Urinary bladder (tissue), 4 donors: ENCODE data around the gene GAD2. TPM values are rescaled to one million over a fixed set of nuclear protein-coding genes. Genes with fewer than 3 reads are reported as not detected.

Experiments used
- DNase-seq: peaks from one replicate; pipeline ENCODE4 v3.0.0-alpha.2; 2015; ENCODE audit errors: extremely low spot score
- H3K27ac ChIP-seq: one replicate; pipeline ENCODE4 v1.5.1; 2013; ENCODE audit warnings: low read depth, mild to moderate bottlenecking, moderate library complexity
- H3K36me3 ChIP-seq: one replicate; pipeline ENCODE4 v1.6.1; 2013; ENCODE audit warnings: mild to moderate bottlenecking, moderate library complexity; ENCODE audit not compliant: insufficient read depth
- H3K4me1 ChIP-seq: one replicate; pipeline ENCODE4 v1.6.1; 2013; ENCODE audit warnings: mild to moderate bottlenecking, moderate library complexity; ENCODE audit not compliant: insufficient read depth
- H3K4me3 ChIP-seq: one replicate; pipeline ENCODE4 v1.5.1; 2013; ENCODE audit warnings: low read depth, low read length
- WGBS: extraction: QIAGEN DNeasy Blood & Tissue Kit; methylation state at CpG from one replicate; pipeline ENCODE4 v1.1.7; 2013; 5-methylcytosine and 5-hydroxymethylcytosine counted together
- polyA plus RNA-seq: library from polyadenylated mRNA; stranded (reverse); fragments of 200-250 nt; gene quantifications from one replicate; pipeline ENCODE4 v1.2.3, GENCODE V29; 2013
- total RNA-seq: library from RNA; depleted of rRNA; stranded (reverse); fragments of >200 nt; gene quantifications from one replicate; pipeline ENCODE4 v1.2.3, GENCODE V29; 2014
- donor health status: healthy with polysubstance abuse.
- donor health status: healthy.

GAD2 gene
- total and polyA plus RNA-seq, 2 donors: 0.11 TPM; not detected in 1

GRCh38 chr10:26310361-26310760 is 93.8 kb downstream of the GAD2 start:
- DNase-seq: no peak
- no peak overlapping the region for H3K4me3 ChIP-seq
- no peaks in the 10 kb centered on the region for H3K36me3 ChIP-seq
- no peak overlapping the region for H3K27ac ChIP-seq
- H3K4me1 ChIP-seq: no peaks in the 10 kb centered on the region
- 47% methylated on average over 3 of the region's 3 CpGs for WGBS

GRCh38 chr10:26311383-26311940 is 94.9 kb downstream of the GAD2 start:
- Histone ChIP-seq H3K4me1 (no peaks in the 10 kb centered on the region), H3K36me3 (no peaks in the 10 kb centered on the region), H3K27ac (no peak overlapping the region), H3K4me3 (no peak overlapping the region)
- WGBS: 33% methylated on average over 6 of the region's 6 CpGs
- no peak for DNase-seq

- no peak overlapping the region for H3K4me3 ChIP-seq
- no peak overlapping the region for H3K27ac ChIP-seq
- H3K4me1 ChIP-seq: no peaks in the 10 kb centered on the region
- no peaks in the 10 kb centered on the region for H3K36me3 ChIP-seq
- no peak for DNase-seq
- 68% methylated on average over 10 of the region's 10 CpGs for WGBS
Measured at GRCh38 chr10:26314265-26315013, 97.9 kb downstream of the GAD2 start.

GRCh38 chr10:26318672-26319071 is 102.1 kb downstream of the GAD2 start:
- DNase-seq: no peak
- Histone ChIP-seq H3K4me3 (no peak overlapping the region), H3K27ac (no peak overlapping the region), H3K36me3 (no peaks in the 10 kb centered on the region), H3K4me1 (no peaks in the 10 kb centered on the region)
- WGBS: 46% methylated on average over 5 of the region's 5 CpGs

- no peak overlapping the region for H3K27ac ChIP-seq
- WGBS: 85% methylated on average over 3 of the region's 3 CpGs
- DNase-seq: no peak
Measured at GRCh38 chr10:26323219-26323618, 106.6 kb downstream of the GAD2 start.

GRCh38 chr10:26326851-26327250 is 110.3 kb downstream of the GAD2 start:
- WGBS: 79% methylated on average over 3 of the region's 3 CpGs
- DNase-seq: no peak
- Histone ChIP-seq H3K27ac (no peak overlapping the region), H3K4me3 (no peak overlapping the region), H3K36me3 (no peaks in the 10 kb centered on the region), H3K4me1 (no peaks in the 10 kb centered on the region)

More at GRCh38 chr10:26323219-26323618, 106.6 kb downstream of the GAD2 start:
- H3K4me1 ChIP-seq: no peaks in the 10 kb centered on the region
- H3K36me3 ChIP-seq: no peaks in the 10 kb centered on the region
- H3K4me3 ChIP-seq: no peak overlapping the region

GRCh38 chr10:26327811-26328210 is 111.2 kb downstream of the GAD2 start:
- Histone ChIP-seq H3K4me3 (no peak overlapping the region), H3K27ac (no peak overlapping the region), H3K4me1 (no peaks in the 10 kb centered on the region), H3K36me3 (no peaks in the 10 kb centered on the region)
- DNase-seq: no peak
- WGBS: 92% methylated on average over 4 of the region's 4 CpGs

GRCh38 chr10:26331371-26331770 is 114.8 kb downstream of the GAD2 start:
- 80% methylated on average over 3 of the region's 3 CpGs for WGBS
- Histone ChIP-seq H3K4me3 (no peak overlapping the region), H3K36me3 (no peaks in the 10 kb centered on the region), H3K27ac (no peak overlapping the region), H3K4me1 (no peaks in the 10 kb centered on the region)
- DNase-seq: no peak

- Histone ChIP-seq H3K36me3 (no peaks in the 10 kb centered on the region), H3K4me1 (no peaks in the 10 kb centered on the region), H3K4me3 (no peak overlapping the region), H3K27ac (no peak overlapping the region)
- 85% methylated on average over 4 of the region's 4 CpGs for WGBS
- no peak for DNase-seq
Measured at GRCh38 chr10:26334232-26334931, 117.8 kb downstream of the GAD2 start.

- H3K27ac ChIP-seq: no peak overlapping the region
- H3K4me3 ChIP-seq: no peak overlapping the region
- no peaks in the 10 kb centered on the region for H3K36me3 ChIP-seq
- WGBS: 16% methylated on average over 7 of the region's 7 CpGs
- no peaks in the 10 kb centered on the region for H3K4me1 ChIP-seq
- DNase-seq: no peak
Measured at GRCh38 chr10:26334932-26335573, 118.5 kb downstream of the GAD2 start.

- Histone ChIP-seq H3K4me1 (no peaks in the 10 kb centered on the region), H3K36me3 (no peaks in the 10 kb centered on the region), H3K27ac (no peak overlapping the region), H3K4me3 (no peak overlapping the region)
- no peak for DNase-seq
- WGBS: 78% methylated on average over 6 of the region's 6 CpGs
Measured at GRCh38 chr10:26335574-26336093, 119.1 kb downstream of the GAD2 start.

GRCh38 chr10:26336979-26337378 is 120.4 kb downstream of the GAD2 start:
- WGBS: 63% methylated on average over 2 of the region's 2 CpGs
- H3K27ac ChIP-seq: no peak overlapping the region
- H3K4me3 ChIP-seq: no peak overlapping the region
- no peaks in the 10 kb centered on the region for H3K36me3 ChIP-seq
- no peaks in the 10 kb centered on the region for H3K4me1 ChIP-seq
- no peak for DNase-seq

- Histone ChIP-seq H3K4me3 (no peak overlapping the region), H3K36me3 (no peaks in the 10 kb centered on the region), H3K27ac (no peak overlapping the region), H3K4me1 (no peaks in the 10 kb centered on the region)
- no peak for DNase-seq
Measured at GRCh38 chr10:26341701-26342100, 125.1 kb downstream of the GAD2 start.
